HEK293T (cell line): ENCODE results near the gene PERM1.
"Not testable (repeated sequence)": the region's sequence is repeated elsewhere in the genome, so short reads cannot be mapped to it uniquely, and the experiment has no call there.

Experiments
- BHLHE40 ChIP-seq: fragments of 450-650 bp; IDR thresholded peaks from 2 replicates; pipeline ENCODE4 v1.6.1; 2016; ENCODE audit warnings: mild to moderate bottlenecking, moderate library complexity, borderline replicate concordance
- FOXM1 ChIP-seq: fragments of 450-650 bp; IDR thresholded peaks from 2 replicates; pipeline ENCODE4 v1.6.1; 2017; ENCODE audit warnings: mild to moderate bottlenecking, borderline replicate concordance
- HDGF ChIP-seq: fragments of 450-650 bp; IDR thresholded peaks from 2 replicates; pipeline ENCODE4 v1.6.1; 2017; ENCODE audit warnings: antibody characterized with exemption, borderline replicate concordance
- SP1 ChIP-seq: fragments of 450-650 bp; IDR thresholded peaks from 2 replicates; pipeline ENCODE4 v1.6.1; 2017
- SUZ12 ChIP-seq: fragments of 450-650 bp; IDR thresholded peaks from 2 replicates; pipeline ENCODE4 v1.6.1; 2016; ENCODE audit warnings: mild to moderate bottlenecking
- TARDBP ChIP-seq: fragments of 450-650 bp; IDR thresholded peaks from 2 replicates; pipeline ENCODE4 v1.6.1; 2016
- TF ChIP-seq, protein P1 (sequence below): fragments of 450-650 bp; IDR thresholded peaks from 2 replicates; pipeline ENCODE4 v1.6.1; 2016

DNA sequence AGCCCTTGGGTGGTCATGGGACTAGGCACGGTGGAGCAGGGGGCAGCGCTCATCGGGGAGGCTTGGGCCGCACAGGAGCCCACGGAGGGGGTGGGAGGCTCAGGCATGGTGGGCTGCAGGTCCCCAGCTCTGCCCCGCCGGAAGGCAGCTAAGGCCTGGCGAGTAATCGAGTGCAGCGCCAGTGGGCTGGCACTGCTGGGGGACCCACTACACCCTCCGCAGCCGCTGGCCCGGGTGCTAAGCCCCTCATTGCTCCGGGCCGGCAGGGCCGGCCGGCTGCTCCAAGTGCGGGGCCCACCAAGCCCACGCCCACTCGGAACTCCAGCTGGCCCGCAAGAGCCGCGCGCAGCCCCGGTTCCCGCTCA, 36.4 kb upstream of the PERM1 start:
- not testable (repeated sequence) for TF ChIP-seq SUZ12, FOXM1, HDGF, BHLHE40, TARDBP, SP1
- TF ChIP-seq, protein P1, sequence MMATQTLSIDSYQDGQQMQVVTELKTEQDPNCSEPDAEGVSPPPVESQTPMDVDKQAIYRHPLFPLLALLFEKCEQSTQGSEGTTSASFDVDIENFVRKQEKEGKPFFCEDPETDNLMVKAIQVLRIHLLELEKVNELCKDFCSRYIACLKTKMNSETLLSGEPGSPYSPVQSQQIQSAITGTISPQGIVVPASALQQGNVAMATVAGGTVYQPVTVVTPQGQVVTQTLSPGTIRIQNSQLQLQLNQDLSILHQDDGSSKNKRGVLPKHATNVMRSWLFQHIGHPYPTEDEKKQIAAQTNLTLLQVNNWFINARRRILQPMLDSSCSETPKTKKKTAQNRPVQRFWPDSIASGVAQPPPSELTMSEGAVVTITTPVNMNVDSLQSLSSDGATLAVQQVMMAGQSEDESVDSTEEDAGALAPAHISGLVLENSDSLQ = not testable (repeated sequence)
